Activated CD4-positive, alpha-beta memory T cell treated with anti-CD3 and anti-CD28 coated beads, Interleukin-2, amount 10 ng/mL, durations not matched to agents 7 days and 5 days (primary cell): ENCODE data around the gene GNL1. TPM values are rescaled to one million over a fixed set of nuclear protein-coding genes. Genes with fewer than 3 reads are reported as not detected.

Experiments used
- CTCF ChIA-PET: fragments of 350-600 bp; sonication (Branson Sonifier 250); formaldehyde crosslinking; loops from one replicate; lab custom pipeline; 2021; ENCODE audit warnings: antibody characterized with exemption, inconsistent platforms; lab: Charles Lee
- POLR2A ChIA-PET: fragments of 350-600 bp; sonication (Branson Sonifier 250); formaldehyde crosslinking; loops from one replicate; lab custom pipeline; 2021; ENCODE audit warnings: antibody characterized with exemption; lab: Charles Lee
- DNase-seq: peaks from one replicate; pipeline ENCODE4 v3.0.0-alpha.2; 2020
- H3K27ac Mint-ChIP-seq: one replicate; pipeline ENCODE4 v1.8.0; 2021; ENCODE audit warnings: mild to moderate bottlenecking, mixed read lengths
- H3K27me3 Mint-ChIP-seq: one replicate; pipeline ENCODE4 v1.8.0; 2021; ENCODE audit warnings: mixed read lengths
- H3K36me3 Mint-ChIP-seq: one replicate; pipeline ENCODE4 v1.8.0; 2021; ENCODE audit warnings: low read depth, mixed read lengths
- H3K4me1 Mint-ChIP-seq: one replicate; pipeline ENCODE4 v1.8.0; 2021; ENCODE audit warnings: mixed read lengths
- H3K4me3 Mint-ChIP-seq: one replicate; pipeline ENCODE4 v1.8.0; 2021; ENCODE audit warnings: mild to moderate bottlenecking, mixed read lengths
- H3K9me3 Mint-ChIP-seq: one replicate; pipeline ENCODE4 v1.8.0; 2021; ENCODE audit warnings: mixed read lengths
- total RNA-seq, 2 experiments: library from RNA; stranded (reverse); gene quantifications; one replicate each; pipeline ENCODE4 v1.2.3, GENCODE V29; 2021

GNL1 gene
- total RNA-seq, 2 experiments from 2014 or later: 62.1 to 70.8 TPM

DNA sequence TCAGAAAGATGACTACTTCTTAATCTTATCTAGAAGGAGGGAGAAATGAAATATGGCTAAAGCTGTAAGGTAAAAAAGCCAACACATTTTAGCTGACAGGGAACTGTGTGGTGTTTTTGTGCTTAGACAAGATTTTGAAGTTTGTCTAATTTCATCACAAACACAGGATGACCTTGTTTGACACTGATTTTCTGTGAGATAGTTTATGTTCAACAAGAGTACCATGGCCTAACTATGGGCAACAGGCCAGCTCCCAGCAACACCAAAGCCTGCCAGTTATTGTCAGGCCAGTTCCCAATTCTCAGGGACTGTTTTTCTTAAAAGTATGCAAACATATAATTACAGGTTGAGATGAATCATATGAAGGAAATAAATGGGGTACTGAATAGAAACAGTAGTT is 9.5 kb upstream of the GNL1 start:
- Mint-ChIP-seq H3K36me3 (peaks cover 23% of the 10 kb centered on the region), H3K27ac (no peak overlapping the region), H3K4me3 (no peak overlapping the region), H3K9me3 (no peaks in the 10 kb centered on the region), H3K27me3 (no peaks in the 10 kb centered on the region), H3K4me1 (peaks cover 28% of the 10 kb centered on the region)
- ChIA-PET CTCF (interaction anchor here (1.2 to 3.4 kb wide), 2 partner anchors 23 to 34 kb away, joined by 4 to 15 read pairs; no protein-coding TSS in a partner anchor), POLR2A (interaction anchor here (0.5 to 2.5 kb wide), 5 partner anchors 9 to 52 kb away, joined by 3 to 17 read pairs (median 3); partner anchors contain the start of genes GNL1, MRPS18B, PPP1R10 and PRR3)
- DNase-seq: no peak

DNA sequence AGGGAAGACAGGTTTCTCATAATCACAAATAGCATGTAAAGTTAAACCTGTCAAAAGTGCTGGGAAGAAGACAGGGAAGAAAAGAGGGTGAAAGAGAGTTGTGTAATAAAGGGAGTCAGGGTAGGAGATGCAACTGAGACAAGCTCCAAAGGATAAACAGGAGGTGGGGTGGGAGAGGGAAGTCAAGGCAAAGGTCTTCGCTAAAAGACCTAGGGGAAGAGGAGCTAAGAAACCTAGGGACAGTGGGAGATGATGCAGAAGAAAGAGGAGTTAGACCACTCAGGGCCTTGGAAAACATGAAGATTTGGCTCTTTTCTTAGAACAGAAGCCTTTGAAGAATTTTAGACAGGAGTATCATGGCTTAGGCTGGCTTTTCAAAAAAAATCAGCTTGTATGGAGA is 7.8 kb upstream of the GNL1 start:
- POLR2A ChIA-PET: interaction anchor here (1.1 to 1.3 kb wide), 2 partner anchors 43 to 55 kb away, joined by 3 read pairs; no protein-coding TSS in a partner anchor
- peaks cover 32% of the 10 kb centered on the region for H3K36me3 Mint-ChIP-seq
- no peak overlapping the region for H3K27ac Mint-ChIP-seq
- H3K4me1 Mint-ChIP-seq: peaks cover 22% of the 10 kb centered on the region
- no peaks in the 10 kb centered on the region for H3K27me3 Mint-ChIP-seq
- DNase-seq: no peak
- CTCF ChIA-PET: interaction anchor here (0.8 to 1.3 kb wide), 2 partner anchors 19 to 34 kb away, joined by 3 to 4 read pairs; no protein-coding TSS in a partner anchor
- H3K9me3 Mint-ChIP-seq: no peaks in the 10 kb centered on the region
- no peak overlapping the region for H3K4me3 Mint-ChIP-seq

DNA sequence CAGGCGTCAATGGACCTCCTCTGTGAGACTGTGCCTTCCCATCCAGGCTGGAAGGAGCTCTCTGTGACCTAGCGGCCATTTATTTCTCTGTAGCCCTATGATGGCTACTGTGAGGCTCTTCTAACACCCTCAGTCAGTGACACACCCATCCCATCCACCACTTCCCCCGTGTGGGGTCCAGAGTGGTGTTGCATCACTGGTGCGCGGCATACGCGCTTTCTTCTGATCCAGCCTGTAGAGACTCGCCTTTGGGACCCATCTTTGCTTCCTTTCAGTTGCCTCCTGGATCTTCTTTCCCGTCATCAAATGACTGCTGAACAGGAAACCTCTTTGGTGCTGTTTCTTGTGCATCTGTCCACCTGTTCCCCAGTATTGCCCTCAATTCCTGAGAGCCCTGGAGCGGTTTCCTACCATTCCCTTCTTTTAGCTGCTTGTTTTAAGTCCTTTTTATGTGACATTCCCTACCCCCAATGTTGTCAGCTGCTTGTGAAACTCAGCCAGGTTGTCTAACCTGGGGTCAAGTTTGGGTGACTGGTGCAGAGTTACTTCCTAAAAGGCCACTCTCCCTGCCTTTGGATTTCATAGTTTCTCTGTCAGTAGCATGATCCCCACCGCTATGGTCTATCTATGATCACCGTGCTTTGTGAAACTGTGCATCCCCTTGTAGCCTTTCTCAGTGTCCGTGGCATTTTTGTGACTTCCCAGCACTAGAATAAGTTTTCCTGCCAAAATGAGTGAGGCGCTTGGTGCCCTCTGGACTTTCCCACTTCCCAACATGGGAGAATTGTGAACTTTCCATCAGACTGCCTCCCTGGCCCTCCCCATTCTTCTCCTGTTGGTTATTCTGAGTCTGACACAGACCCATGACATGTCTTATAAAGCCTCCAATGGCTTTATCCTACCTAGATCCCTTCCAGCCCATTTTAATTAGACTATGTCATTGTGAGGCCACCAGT is 6.5 kb upstream of the GNL1 start:
- H3K9me3 Mint-ChIP-seq: no peaks in the 10 kb centered on the region
- no peak overlapping the region for H3K27ac Mint-ChIP-seq
- H3K4me3 Mint-ChIP-seq: no peak overlapping the region
- H3K36me3 Mint-ChIP-seq: peaks cover 32% of the 10 kb centered on the region
- ChIA-PET POLR2A (interaction anchor here (1.1 kb wide), 1 partner anchor 8 kb away, joined by 3 read pairs; the partner anchor contains the start of gene ABCF1), CTCF (interaction anchor here (0.6 to 1.3 kb wide), 2 partner anchors 36 to 1633 kb away, joined by 3 read pairs; no protein-coding TSS in a partner anchor)
- H3K27me3 Mint-ChIP-seq: no peaks in the 10 kb centered on the region
- DNase-seq: no peak
- peaks cover 27% of the 10 kb centered on the region for H3K4me1 Mint-ChIP-seq

DNA sequence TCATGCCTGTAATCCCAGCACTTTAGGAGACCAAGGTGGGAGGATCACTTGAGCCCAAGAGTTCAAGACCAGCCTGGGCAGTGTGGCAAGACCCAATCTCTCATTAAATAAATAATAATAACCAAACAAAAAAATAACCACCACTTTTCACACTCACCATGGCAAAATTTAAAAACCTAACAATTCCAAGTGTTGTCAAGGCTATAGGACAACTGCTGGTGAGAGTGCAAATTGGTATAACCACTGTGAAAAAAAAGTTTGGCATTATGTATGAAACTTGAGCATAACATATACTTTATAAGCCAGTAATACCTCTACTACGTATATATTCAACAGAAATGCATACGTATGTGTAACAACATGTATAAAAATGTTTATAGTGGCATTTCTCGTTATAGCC is 4.6 kb upstream of the GNL1 start:
- Mint-ChIP-seq H3K27ac (no peak overlapping the region), H3K9me3 (no peaks in the 10 kb centered on the region), H3K4me3 (no peak overlapping the region), H3K27me3 (no peaks in the 10 kb centered on the region), H3K4me1 (peaks cover 33% of the 10 kb centered on the region), H3K36me3 (peaks cover 40% of the 10 kb centered on the region)
- CTCF ChIA-PET: no interaction called here
- POLR2A ChIA-PET: no interaction called here
- DNase-seq: no peak

DNA sequence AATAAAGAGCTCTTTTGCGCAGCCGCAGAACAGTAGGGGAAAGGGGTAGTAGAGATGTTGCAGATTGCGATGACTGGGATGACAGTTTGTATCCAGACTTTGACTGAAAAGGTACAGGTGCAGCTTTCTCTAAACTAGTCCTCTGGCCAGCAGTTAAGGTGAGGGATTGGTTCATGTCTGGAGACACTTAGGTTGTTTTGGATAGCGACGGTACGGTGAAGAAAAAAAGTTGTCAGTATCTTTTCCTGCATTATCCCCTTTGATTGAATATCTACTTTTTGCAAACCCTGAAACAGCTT is 1.3 kb upstream of the GNL1 start:
- H3K27ac Mint-ChIP-seq: peak overlapping the region; percentile 99
- no peaks in the 10 kb centered on the region for H3K9me3 Mint-ChIP-seq
- peaks cover 49% of the 10 kb centered on the region for H3K36me3 Mint-ChIP-seq
- CTCF ChIA-PET: interaction anchor here (0.5 to 6.8 kb wide), 8 partner anchors 13 to 116 kb away, joined by 3 to 63 read pairs (median 3); partner anchors contain the start of gene ABCF1
- H3K4me3 Mint-ChIP-seq: peak overlapping the region; percentile 95
- H3K4me1 Mint-ChIP-seq: peaks cover 45% of the 10 kb centered on the region
- H3K27me3 Mint-ChIP-seq: no peaks in the 10 kb centered on the region
- no peak for DNase-seq
- POLR2A ChIA-PET: interaction anchor here (0.5 to 5.8 kb wide), 25 partner anchors 9 to 164 kb away, joined by 3 to 73 read pairs (median 3); partner anchors contain the start of genes ABCF1, DHX16, MDC1 and MRPS18B

DNA sequence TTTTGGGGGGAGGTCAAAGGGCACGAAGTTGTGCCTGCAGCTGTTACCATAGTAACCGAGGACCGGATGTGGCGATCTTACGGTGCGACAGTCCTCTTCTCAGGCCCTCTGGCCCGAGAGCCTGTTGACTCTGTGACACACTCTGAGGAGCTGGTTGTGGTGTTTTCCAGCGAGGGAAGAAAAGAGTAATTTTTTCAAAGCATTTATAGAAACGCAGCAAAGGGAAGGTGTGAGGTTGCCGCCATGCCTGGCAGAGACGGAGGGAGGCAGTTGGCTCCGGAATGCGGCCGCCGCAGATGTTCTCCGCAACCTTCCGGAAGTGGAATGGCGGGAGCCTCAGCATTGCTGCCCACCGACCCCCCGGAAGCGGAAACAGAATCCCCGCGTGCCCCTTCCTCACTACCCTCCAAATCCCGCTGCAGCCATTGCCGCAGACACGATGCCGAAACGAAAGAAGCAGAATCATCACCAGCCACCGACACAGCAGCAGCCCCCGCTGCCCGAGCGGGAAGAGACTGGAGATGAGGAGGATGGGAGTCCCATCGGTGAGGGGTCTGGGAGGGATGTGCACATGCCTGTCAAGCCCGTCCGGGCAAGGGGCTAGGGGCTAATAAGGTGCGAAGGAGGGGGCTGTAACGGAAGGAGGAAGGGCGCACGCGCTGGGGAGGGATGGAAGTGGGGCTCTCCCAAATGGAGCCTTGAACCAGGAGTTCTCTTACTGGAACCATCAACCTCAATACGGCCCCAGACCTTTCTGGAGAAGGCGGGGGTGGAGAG is 805 bp upstream of the GNL1 start, which contains the start of gene PRR3:
Gene PRR3 (plus strand): TSS at position 390 of the 777 bp plus-strand sequence. CDS start 50 bp downstream, at position 440.
- peak; percentile 92 for DNase-seq
- ChIA-PET POLR2A (interaction anchor here (0.5 to 5.8 kb wide), 32 partner anchors 9 to 174 kb away, joined by 3 to 73 read pairs (median 4); partner anchors contain the start of genes ABCF1, DHX16, MDC1 and MRPS18B), CTCF (interaction anchor here (0.5 to 6.8 kb wide), 10 partner anchors 13 to 117 kb away, joined by 3 to 63 read pairs (median 3); partner anchors contain the start of genes ABCF1 and MRPS18B)
- peaks cover 49% of the 10 kb centered on the region for H3K36me3 Mint-ChIP-seq
- peaks cover 45% of the 10 kb centered on the region for H3K4me1 Mint-ChIP-seq
- H3K27me3 Mint-ChIP-seq: no peaks in the 10 kb centered on the region
- H3K27ac Mint-ChIP-seq: peak within 1 kb of the TSS; percentile 99
- peak within 1 kb of the TSS; percentile 95 for H3K4me3 Mint-ChIP-seq
- H3K9me3 Mint-ChIP-seq: no peaks in the 10 kb centered on the region

DNA sequence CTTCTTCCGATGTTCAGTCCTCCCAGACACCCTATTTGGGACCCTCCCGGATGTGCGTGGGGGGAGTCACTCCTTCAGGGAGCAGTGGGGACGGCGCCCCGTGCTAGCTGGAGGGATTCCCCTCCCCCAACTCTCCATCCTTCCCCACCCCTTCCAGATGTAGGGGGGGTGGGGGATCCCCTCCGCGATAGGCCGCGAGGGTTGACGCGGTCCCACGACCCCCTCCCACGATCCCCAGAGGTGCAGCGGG is 548 bp downstream of the GNL1 start:
- no peaks in the 10 kb centered on the region for H3K9me3 Mint-ChIP-seq
- peaks cover 45% of the 10 kb centered on the region for H3K4me1 Mint-ChIP-seq
- peak overlapping the region; percentile 99 for H3K27ac Mint-ChIP-seq
- no peaks in the 10 kb centered on the region for H3K27me3 Mint-ChIP-seq
- CTCF ChIA-PET: interaction anchor here (6.8 kb wide), 1 partner anchor 12 kb away, joined by 63 read pairs; no protein-coding TSS in a partner anchor
- H3K36me3 Mint-ChIP-seq: peaks cover 55% of the 10 kb centered on the region
- peak overlapping the region; percentile 95 for H3K4me3 Mint-ChIP-seq
- POLR2A ChIA-PET: interaction anchor here (1.0 to 5.8 kb wide), 6 partner anchors 12 to 274 kb away, joined by 3 to 73 read pairs (median 44); partner anchors contain the start of genes ABCF1, MRPS18B and PPP1R10
- no peak for DNase-seq

DNA sequence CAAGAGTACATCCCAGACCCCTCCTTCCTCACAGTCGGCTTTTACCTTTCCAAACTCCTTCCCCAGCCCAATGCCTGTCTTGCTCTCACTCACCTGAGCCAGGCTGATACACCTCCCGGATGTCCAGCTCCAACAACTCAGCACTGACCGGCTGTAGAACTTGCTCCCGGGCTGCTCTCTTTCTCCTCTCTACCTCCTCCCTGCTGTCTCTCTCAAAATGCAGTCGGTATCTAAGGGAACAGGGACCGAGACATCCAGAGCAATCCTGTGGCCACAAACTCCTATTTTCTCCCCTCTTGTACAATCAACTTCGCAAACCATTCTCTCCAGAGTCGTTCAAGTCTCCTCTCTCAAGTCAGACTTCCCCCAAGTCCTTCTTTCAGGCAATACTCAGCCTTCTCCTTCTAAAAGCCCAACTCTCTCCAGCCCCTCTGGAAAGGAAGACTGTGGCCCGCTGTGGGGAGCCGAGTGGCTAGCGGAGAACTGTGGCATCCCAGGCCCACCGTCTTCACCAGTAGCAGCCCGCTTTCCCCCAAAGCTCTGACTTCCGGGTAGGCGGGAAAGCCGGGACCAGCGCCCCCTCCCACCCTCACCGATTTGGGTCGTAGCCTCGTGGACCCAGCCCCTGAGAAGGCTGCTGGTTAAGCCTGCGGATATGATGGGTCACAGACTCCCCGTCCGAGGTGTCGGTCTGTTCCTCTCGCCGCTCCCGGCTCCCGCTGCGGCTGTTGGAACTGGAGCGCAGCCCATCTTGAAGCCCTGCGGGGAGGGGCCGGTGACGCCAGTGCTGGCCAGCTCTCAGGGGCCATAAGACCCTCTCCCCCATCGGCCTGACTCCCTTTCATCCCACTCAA is 1.1 kb downstream of the GNL1 start:
- H3K4me1 Mint-ChIP-seq: peaks cover 44% of the 10 kb centered on the region

DNA sequence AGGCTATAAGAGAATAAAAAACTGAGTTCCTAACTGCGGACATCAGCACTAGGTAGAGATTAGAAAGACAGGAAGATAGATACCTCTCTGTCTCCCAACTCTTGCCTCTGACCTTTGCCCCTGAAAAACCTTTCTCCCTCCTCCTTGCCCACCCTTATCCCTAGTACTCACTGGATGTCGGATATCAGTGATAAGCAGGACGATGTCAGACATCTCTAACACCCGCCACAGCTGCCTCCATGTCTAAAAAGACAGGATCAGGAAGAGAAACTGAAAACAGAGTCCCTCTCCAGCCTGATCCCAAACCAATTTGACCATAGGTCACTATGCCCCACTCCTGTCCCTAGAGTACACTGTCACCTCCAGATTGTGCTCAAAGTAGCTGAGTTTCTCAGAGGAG is 1.9 kb downstream of the GNL1 start:
- ChIA-PET CTCF (interaction anchor here (0.9 to 6.8 kb wide), 4 partner anchors 11 to 72 kb away, joined by 3 to 63 read pairs (median 4); no protein-coding TSS in a partner anchor), POLR2A (interaction anchor here (0.7 to 5.8 kb wide), 7 partner anchors 11 to 64 kb away, joined by 3 to 73 read pairs (median 41); partner anchors contain the start of genes ABCF1, MRPS18B and PPP1R10)
- Mint-ChIP-seq H3K27ac (no peak overlapping the region), H3K4me3 (peak overlapping the region; percentile 95), H3K27me3 (no peaks in the 10 kb centered on the region), H3K4me1 (peaks cover 38% of the 10 kb centered on the region), H3K36me3 (peaks cover 58% of the 10 kb centered on the region), H3K9me3 (no peaks in the 10 kb centered on the region)
- DNase-seq: no peak

More for the DNA sequence above, 1.1 kb downstream of the GNL1 start:
- peak overlapping the region; percentile 95 for H3K4me3 Mint-ChIP-seq
- DNase-seq: no peak
- H3K36me3 Mint-ChIP-seq: peaks cover 59% of the 10 kb centered on the region
- no peaks in the 10 kb centered on the region for H3K27me3 Mint-ChIP-seq
- ChIA-PET POLR2A (interaction anchor here (1.0 to 5.8 kb wide), 6 partner anchors 11 to 275 kb away, joined by 3 to 73 read pairs (median 44); partner anchors contain the start of genes ABCF1, MRPS18B and PPP1R10), CTCF (interaction anchor here (1.1 to 6.8 kb wide), 2 partner anchors 11 to 73 kb away, joined by 5 to 63 read pairs; no protein-coding TSS in a partner anchor)
- H3K9me3 Mint-ChIP-seq: no peaks in the 10 kb centered on the region
- H3K27ac Mint-ChIP-seq: peak overlapping the region; percentile 99

DNA sequence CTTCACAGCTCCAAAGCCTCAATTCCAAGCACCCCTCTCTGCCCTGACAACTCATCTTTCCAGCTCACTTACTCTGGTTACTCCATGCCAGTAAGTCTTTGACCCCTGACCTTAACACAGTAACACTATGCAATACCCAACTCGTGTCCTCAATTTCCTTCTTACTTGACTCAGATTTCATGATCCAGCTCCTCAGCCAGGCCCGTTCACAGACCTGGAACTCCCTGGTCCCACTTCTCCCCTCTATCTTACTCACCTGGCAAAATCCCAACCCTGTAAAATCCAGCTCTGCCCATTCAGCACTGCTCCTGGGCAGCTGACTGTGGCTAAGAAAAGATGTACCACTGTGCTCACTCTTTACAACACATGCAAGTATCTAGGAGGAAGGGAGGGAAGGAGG is 7.9 kb downstream of the GNL1 start:
- CTCF ChIA-PET: interaction anchor here (1.0 to 16.0 kb wide), 3 partner anchors 16 to 95 kb away, joined by 4 to 267 read pairs (median 5); no protein-coding TSS in a partner anchor
- peaks cover 63% of the 10 kb centered on the region for H3K36me3 Mint-ChIP-seq
- no peak for DNase-seq
- H3K4me3 Mint-ChIP-seq: no peak overlapping the region
- peaks cover 15% of the 10 kb centered on the region for H3K4me1 Mint-ChIP-seq
- POLR2A ChIA-PET: interaction anchor here (1.2 to 1.8 kb wide), 5 partner anchors 8 to 67 kb away, joined by 3 to 5 read pairs (median 5); partner anchors contain the start of genes ABCF1, GNL1 and PRR3
- H3K27ac Mint-ChIP-seq: no peak overlapping the region
- H3K9me3 Mint-ChIP-seq: no peaks in the 10 kb centered on the region
- H3K27me3 Mint-ChIP-seq: no peaks in the 10 kb centered on the region

DNA sequence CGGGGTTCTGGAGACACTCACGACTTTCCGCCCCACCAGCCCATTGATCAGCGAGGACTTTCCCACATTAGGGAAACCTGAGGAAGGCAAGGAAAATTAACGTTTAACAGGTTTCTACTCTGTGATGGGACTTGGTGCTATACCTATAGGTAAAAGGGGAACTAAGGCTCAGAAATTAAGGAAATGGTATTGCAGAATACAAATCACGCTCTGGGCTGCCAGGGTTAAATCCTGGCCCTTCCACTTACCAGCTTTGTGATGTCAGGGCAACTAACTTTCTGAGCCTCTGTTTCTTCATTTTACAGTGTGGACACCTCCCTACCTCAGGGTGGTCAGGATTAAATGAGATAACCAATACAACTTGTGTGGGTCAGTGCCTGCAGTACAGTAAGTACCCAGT is 8.8 kb downstream of the GNL1 start:
- ChIA-PET CTCF (interaction anchor here (1.0 to 16.0 kb wide), 5 partner anchors 15 to 183 kb away, joined by 4 to 267 read pairs (median 17); no protein-coding TSS in a partner anchor), POLR2A (interaction anchor here (1.2 to 1.5 kb wide), 3 partner anchors 9 to 51 kb away, joined by 4 to 5 read pairs (median 5); partner anchors contain the start of genes ABCF1, GNL1 and PRR3)
- Mint-ChIP-seq H3K4me3 (no peak overlapping the region), H3K27ac (no peak overlapping the region), H3K4me1 (peaks cover 23% of the 10 kb centered on the region), H3K27me3 (no peaks in the 10 kb centered on the region), H3K36me3 (peaks cover 54% of the 10 kb centered on the region), H3K9me3 (no peaks in the 10 kb centered on the region)
- DNase-seq: no peak
